Breast epithelium (tissue), 4 donors: ENCODE data around the gene CBLB. TPM values are rescaled to one million over a fixed set of nuclear protein-coding genes. Genes with fewer than 3 reads are reported as not detected.
A peak's percentile ranks its signal among the peaks of the same experiment; 100 is the strongest.

Source experiments
- DNase-seq, 2 donors: peaks; one replicate each; pipeline ENCODE4 v3.0.0-alpha.2; 2019; ENCODE audit warnings: low spot score in 2 of 2
- H3K27ac ChIP-seq, 2 donors: fragments of 200-600 bp; sonication (generic) in 1 of 2; one replicate each; pipeline ENCODE4 v1.5.1; 2016 to 2019; ENCODE audit warnings: mild to moderate bottlenecking in 1 of 2
- H3K27me3 ChIP-seq, 2 donors: fragments of 200-600 bp; sonication (generic) in 1 of 2; one replicate each; pipeline versions ENCODE4 v1.5.1 to v1.6.0; 2017 to 2019; ENCODE audit warnings: control low read depth in 1 of 2, mild to moderate bottlenecking in 1 of 2
- H3K36me3 ChIP-seq: fragments of 200-600 bp; one replicate; pipeline ENCODE4 v1.5.1; 2019
- H3K4me1 ChIP-seq, 2 donors: fragments of 200-600 bp; sonication (generic); one replicate each; pipeline ENCODE4 v1.5.1; 2016 to 2019; ENCODE audit warnings: control low read depth in 1 of 2
- H3K4me3 ChIP-seq, 3 donors: fragments of 200-600 bp; sonication (generic); 1 replicate in 2 of 3; 2 replicates in 1 of 3; pipeline ENCODE4 v1.5.1; 2016 to 2019; ENCODE audit warnings: mild to moderate bottlenecking in 3 of 3, moderate library complexity in 2 of 3
- H3K9me3 ChIP-seq, 2 donors: fragments of 200-600 bp; sonication (generic) in 1 of 2; one replicate each; pipeline ENCODE4 v1.5.1; 2016 to 2019; ENCODE audit warnings: control low read depth in 1 of 2
- CTCF ChIP-seq, 3 donors: fragments of 450-650 bp; IDR thresholded peaks; one replicate each; pipeline ENCODE4 v1.5.1; 2016 to 2017; ENCODE audit warnings: antibody characterized with exemption in 3 of 3, mild to moderate bottlenecking in 3 of 3, moderate library complexity in 3 of 3
- POLR2A ChIP-seq: fragments of 450-650 bp; IDR thresholded peaks from one replicate; pipeline ENCODE4 v1.6.1; 2016; ENCODE audit warnings: antibody characterized with exemption, mild to moderate bottlenecking, moderate library complexity
- POLR2AphosphoS5 ChIP-seq, 3 donors: sonication (generic); formaldehyde crosslinking; IDR thresholded peaks; one replicate each; pipeline ENCODE4 v1.6.1; 2017; ENCODE audit warnings: antibody characterized with exemption in 3 of 3
- intact Hi-C: fragments of 100-400 bp; cut with DNase I; formaldehyde crosslinking; loops from one replicate; pipeline ENCODE4 v1.15.1; 2023; ENCODE audit warnings: low total_unique reads
- total RNA-seq, 3 donors: library from RNA; depleted of rRNA; stranded (reverse); fragments of >200 nt; gene quantifications; one replicate each; pipeline ENCODE4 v1.1.0, GENCODE V29; 2016

Gene CBLB
- 100 to 1,000 TPM in 1 of 3 donors, 10 to 100 TPM in 2; 57.7 to 107 (median 70.8) TPM for total RNA-seq

- no peaks in the 10 kb centered on the region for H3K36me3 ChIP-seq
- peak; percentile 88 to 92 for DNase-seq
- no peaks in the 10 kb centered on the region for H3K27me3 ChIP-seq
- H3K27ac ChIP-seq = peak within 1 kb of the TSS; percentile 97
- peaks cover 0 to 13% of the 10 kb centered on the region in 2 donors for H3K4me1 ChIP-seq
- intact Hi-C loops = no loop called here
- no peaks in the 10 kb centered on the region for H3K9me3 ChIP-seq
- peak within 1 kb of the TSS; percentile 81 to 98 (median 83) for H3K4me3 ChIP-seq
- TF ChIP-seq POLR2A (peak; percentile 63), POLR2AphosphoS5 (IDR thresholded peaks at IDR 0.05) (peak; percentile 89 to 93 (median 90)), CTCF (IDR thresholded peaks at IDR 0.05) (no peak)
These were observed at the start of gene CBLB for GRCh38 chr3:105868742-105869530. CBLB (minus strand) TSS chr3:105869012; CDS start chr3:105867577, 1,435 bp downstream.

DNA sequence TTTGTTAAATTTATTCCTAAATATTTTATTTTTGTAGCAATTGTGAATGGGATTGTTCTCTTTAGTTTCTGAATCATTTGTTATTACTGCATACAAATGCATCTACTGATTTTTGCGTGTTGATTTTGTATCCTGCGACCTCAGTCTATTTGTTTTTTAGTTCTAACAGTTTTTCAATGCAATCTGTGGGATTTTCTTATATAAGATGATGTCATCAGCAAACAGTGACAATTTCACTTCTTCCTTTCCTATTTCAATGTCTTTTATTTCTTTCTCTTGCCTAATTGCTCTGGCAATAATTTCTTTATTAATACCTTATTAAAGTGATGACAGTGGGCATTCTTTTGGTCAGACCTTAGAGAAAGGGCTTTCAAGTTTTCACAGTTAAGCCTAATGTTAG is 48.0 kb upstream of the CBLB start:
- Histone ChIP-seq H3K27me3 (no peaks in the 10 kb centered on the region), H3K36me3 (peaks cover 4% of the 10 kb centered on the region), H3K9me3 (peaks cover 0 to 12% of the 10 kb centered on the region in 2 donors), H3K4me1 (no peaks in the 10 kb centered on the region), H3K27ac (no peak overlapping the region), H3K4me3 (no peak overlapping the region)
- intact Hi-C loops = loop anchor here (5.0 kb wide), 1 partner anchor 816 kb away; no protein-coding TSS in a partner anchor
- TF ChIP-seq POLR2AphosphoS5 (IDR thresholded peaks at IDR 0.05) (no peak), POLR2A (no peak), CTCF (IDR thresholded peaks at IDR 0.05) (no peak)
- no peak for DNase-seq

DNA sequence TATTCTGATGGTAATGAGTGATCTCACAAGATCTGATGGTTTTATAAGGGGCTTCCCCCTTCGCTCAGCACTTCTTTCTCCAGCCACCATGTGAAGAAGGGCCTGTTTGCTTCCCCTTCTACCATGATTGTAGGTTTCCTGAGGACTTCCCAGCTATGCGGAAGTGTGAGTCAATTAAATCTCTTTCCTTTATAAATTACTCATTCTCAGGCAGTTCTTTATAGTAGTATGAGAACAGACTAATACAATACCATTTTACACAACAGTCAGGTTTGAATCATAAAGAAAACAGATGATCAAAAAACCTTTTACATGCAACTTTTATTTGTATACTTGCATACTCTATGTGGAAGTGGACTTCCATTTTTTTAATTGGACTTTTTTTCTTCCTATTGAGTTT is 46.7 kb upstream of the CBLB start:
- no peak for DNase-seq
- intact Hi-C loops = loop anchor here (5.0 kb wide), 1 partner anchor 817 kb away; no protein-coding TSS in a partner anchor
- TF ChIP-seq CTCF (IDR thresholded peaks at IDR 0.05) (no peak), POLR2A (no peak), POLR2AphosphoS5 (IDR thresholded peaks at IDR 0.05) (no peak)
- no peak overlapping the region for H3K27ac ChIP-seq
- H3K36me3 ChIP-seq = peaks cover 4% of the 10 kb centered on the region
- no peaks in the 10 kb centered on the region for H3K27me3 ChIP-seq
- no peak overlapping the region for H3K4me3 ChIP-seq
- peaks cover 0 to 12% of the 10 kb centered on the region in 2 donors for H3K9me3 ChIP-seq
- H3K4me1 ChIP-seq = no peaks in the 10 kb centered on the region

DNA sequence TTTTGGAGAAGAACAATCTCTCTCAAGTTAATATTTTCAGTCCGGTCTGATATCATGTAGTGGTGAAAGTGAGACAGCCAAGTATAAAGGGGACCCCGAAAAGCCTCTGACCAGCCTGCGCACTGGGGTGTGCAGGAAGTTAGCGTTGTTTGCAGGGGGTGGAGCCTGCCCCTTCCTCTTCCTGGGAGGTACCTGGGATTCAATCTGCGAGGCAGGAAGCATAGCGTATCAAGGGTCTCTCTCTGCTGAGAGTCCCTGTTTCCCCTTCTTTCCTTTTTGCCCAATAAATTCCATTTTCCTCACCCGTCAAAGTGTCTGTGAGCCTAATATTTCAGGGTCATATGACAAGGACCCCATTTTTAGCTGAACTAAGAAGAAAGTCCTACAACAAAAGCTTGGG is 44.8 kb upstream of the CBLB start:
- Histone ChIP-seq H3K27me3 (no peaks in the 10 kb centered on the region), H3K36me3 (no peaks in the 10 kb centered on the region), H3K4me1 (no peaks in the 10 kb centered on the region), H3K9me3 (peaks cover 0 to 5% of the 10 kb centered on the region in 2 donors), H3K27ac (no peak overlapping the region), H3K4me3 (no peak overlapping the region)
- intact Hi-C loops = no loop called here
- TF ChIP-seq POLR2AphosphoS5 (IDR thresholded peaks at IDR 0.05) (no peak), POLR2A (no peak), CTCF (IDR thresholded peaks at IDR 0.05) (no peak)
- no peak for DNase-seq

- Histone ChIP-seq H3K4me1 (no peaks in the 10 kb centered on the region), H3K36me3 (no peaks in the 10 kb centered on the region), H3K27me3 (no peaks in the 10 kb centered on the region), H3K27ac (no peak overlapping the region), H3K9me3 (peaks cover 0 to 5% of the 10 kb centered on the region in 2 donors), H3K4me3 (no peak overlapping the region)
- DNase-seq = no peak
- intact Hi-C loops = no loop called here
- TF ChIP-seq POLR2AphosphoS5 (IDR thresholded peaks at IDR 0.05) (no peak), CTCF (IDR thresholded peaks at IDR 0.05) (no peak), POLR2A (no peak)
These were observed 44.1 kb upstream of the CBLB start for GRCh38 chr3:105912891-105913290.
